Endodermal cell (in vitro differentiated cells): ENCODE results near the gene SLC6A12. TPM values are rescaled to one million over a fixed set of nuclear protein-coding genes. Genes with fewer than 3 reads are reported as not detected.

Experiments
- DNase-seq: peaks from one replicate; pipeline ENCODE4 v3.0.0-alpha.2; 2017
- H3K27ac ChIP-seq: 2 replicates; pipeline ENCODE4 v1.5.1; 2013; ENCODE audit warnings: mild to moderate bottlenecking, low read depth, low read length, moderate library complexity
- H3K27me3 ChIP-seq: 2 replicates; pipeline ENCODE4 v1.6.1; 2013; ENCODE audit warnings: mild to moderate bottlenecking, low read length, moderate library complexity; ENCODE audit not compliant: insufficient read depth, control insufficient read depth, poor library complexity, severe bottlenecking
- H3K36me3 ChIP-seq: 2 replicates; pipeline ENCODE4 v1.7.0; 2013; ENCODE audit warnings: mild to moderate bottlenecking, low read length, moderate library complexity; ENCODE audit not compliant: control insufficient read depth, insufficient read depth
- H3K4me1 ChIP-seq: one replicate; pipeline ENCODE4 v1.7.0; 2013; ENCODE audit warnings: low read length; ENCODE audit not compliant: control insufficient read depth, insufficient read depth
- H3K4me3 ChIP-seq: 2 replicates; pipeline ENCODE4 v1.5.1; 2013; ENCODE audit warnings: mild to moderate bottlenecking, low read length, moderate library complexity
- H3K9ac ChIP-seq: 2 replicates; pipeline ENCODE4 v1.6.1; 2013; ENCODE audit warnings: mild to moderate bottlenecking, low read length, moderate library complexity; ENCODE audit not compliant: poor library complexity, severe bottlenecking; ENCODE audit errors: extremely low read depth
- H3K9me3 ChIP-seq: 2 replicates; pipeline ENCODE4 v1.6.1; 2013; ENCODE audit warnings: mild to moderate bottlenecking, low read length, moderate library complexity; ENCODE audit not compliant: control insufficient read depth
- H3K27ac Mint-ChIP-seq: 2 replicates; pipeline ENCODE4 v1.8.0; 2020; ENCODE audit warnings: mixed read lengths
- H3K27me3 Mint-ChIP-seq: 2 replicates; pipeline ENCODE4 v1.8.0; 2021; ENCODE audit warnings: mild to moderate bottlenecking, mixed read lengths; ENCODE audit not compliant: insufficient read depth
- H3K36me3 Mint-ChIP-seq: 2 replicates; pipeline ENCODE4 v1.8.0; 2020; ENCODE audit warnings: low read depth, mixed read lengths
- H3K4me1 Mint-ChIP-seq: 2 replicates; pipeline ENCODE4 v1.8.0; 2020; ENCODE audit warnings: mixed read lengths
- H3K4me3 Mint-ChIP-seq: 2 replicates; pipeline ENCODE4 v1.8.0; 2020; ENCODE audit warnings: mild to moderate bottlenecking, moderate library complexity, mixed read lengths
- H3K9me3 Mint-ChIP-seq: 2 replicates; pipeline ENCODE4 v1.8.0; 2020; ENCODE audit warnings: mild to moderate bottlenecking, mixed read lengths
- WGBS, 2 experiments: methylation state at CpG; one replicate each; pipeline versions ENCODE4 v1.1.5 to v1.1.7; 2013; ENCODE audit warnings: missing lambda C conversion rate in 2 of 2, mixed read lengths in 1 of 2; ENCODE audit not compliant: insufficient coverage in 1 of 2, insufficient read length in 1 of 2; 5-methylcytosine and 5-hydroxymethylcytosine counted together
- total RNA-seq, 2 donors: library from RNA; stranded (reverse); fragmentation: NEBNext Ultra II Directional in 1 of 2; extraction: Animal tissue kit (Norgen Biotek cat#: 25700) in 1 of 2; gene quantifications; 2 replicates in 1 of 2; 3 replicates in 1 of 2; pipeline ENCODE4 v1.2.1, GENCODE V29; 2021
- TF ChIP-seq, protein P1 (sequence below): fragments of 200-600 bp; sonication (generic); conservative IDR thresholded peaks from 2 replicates; pipeline ENCODE4 v1.5.0; 2021; ENCODE audit warnings: antibody characterized with exemption, mild to moderate bottlenecking

SLC6A12 gene
- total RNA-seq, 2 donors from 2014 or later = 0.58 to 1.3 TPM

DNA sequence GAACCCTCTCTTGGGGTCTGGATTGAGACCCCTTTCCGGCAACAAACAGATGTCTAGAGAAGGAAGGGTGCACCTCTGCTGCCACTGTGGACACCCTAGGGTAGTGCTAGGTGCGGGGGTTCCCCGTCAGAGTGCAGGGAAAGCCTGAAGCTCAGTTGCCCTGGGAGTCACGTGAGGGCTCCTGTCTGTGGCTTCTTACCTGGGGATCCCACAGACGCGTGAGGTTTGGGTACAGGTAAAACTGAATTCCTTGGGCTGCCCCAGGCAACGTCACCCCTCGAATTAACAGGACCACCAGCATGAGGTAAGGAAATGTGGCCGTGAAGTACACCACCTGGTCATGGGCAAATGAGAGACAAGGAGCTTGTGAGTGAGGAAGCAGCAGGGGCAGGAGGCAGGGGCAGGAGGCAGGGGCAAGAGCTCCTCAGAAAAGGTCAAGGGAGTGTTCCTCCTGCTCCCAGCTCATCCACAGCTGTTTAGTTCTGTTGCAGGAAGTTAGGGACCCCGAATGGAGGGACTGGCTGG lies 21.0 kb upstream of the SLC6A12 start:
- peak; percentile 42 for DNase-seq
- no peak overlapping the region for H3K27ac Mint-ChIP-seq
- 90 to 94% methylated on average over 7 to 10 of the region's 10 CpGs for WGBS, 2 experiments
- peaks cover 59% of the 10 kb centered on the region for H3K9me3 Mint-ChIP-seq
- no peak overlapping the region for H3K4me3 ChIP-seq
- no peak overlapping the region for H3K27ac ChIP-seq
- peaks cover 2% of the 10 kb centered on the region for H3K4me1 Mint-ChIP-seq
- no peak overlapping the region for H3K9ac ChIP-seq
- H3K4me1 ChIP-seq = no peaks in the 10 kb centered on the region
- TF ChIP-seq, protein P1, sequence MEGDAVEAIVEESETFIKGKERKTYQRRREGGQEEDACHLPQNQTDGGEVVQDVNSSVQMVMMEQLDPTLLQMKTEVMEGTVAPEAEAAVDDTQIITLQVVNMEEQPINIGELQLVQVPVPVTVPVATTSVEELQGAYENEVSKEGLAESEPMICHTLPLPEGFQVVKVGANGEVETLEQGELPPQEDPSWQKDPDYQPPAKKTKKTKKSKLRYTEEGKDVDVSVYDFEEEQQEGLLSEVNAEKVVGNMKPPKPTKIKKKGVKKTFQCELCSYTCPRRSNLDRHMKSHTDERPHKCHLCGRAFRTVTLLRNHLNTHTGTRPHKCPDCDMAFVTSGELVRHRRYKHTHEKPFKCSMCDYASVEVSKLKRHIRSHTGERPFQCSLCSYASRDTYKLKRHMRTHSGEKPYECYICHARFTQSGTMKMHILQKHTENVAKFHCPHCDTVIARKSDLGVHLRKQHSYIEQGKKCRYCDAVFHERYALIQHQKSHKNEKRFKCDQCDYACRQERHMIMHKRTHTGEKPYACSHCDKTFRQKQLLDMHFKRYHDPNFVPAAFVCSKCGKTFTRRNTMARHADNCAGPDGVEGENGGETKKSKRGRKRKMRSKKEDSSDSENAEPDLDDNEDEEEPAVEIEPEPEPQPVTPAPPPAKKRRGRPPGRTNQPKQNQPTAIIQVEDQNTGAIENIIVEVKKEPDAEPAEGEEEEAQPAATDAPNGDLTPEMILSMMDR = no peak
- no peaks in the 10 kb centered on the region for H3K27me3 ChIP-seq
- H3K36me3 ChIP-seq = no peaks in the 10 kb centered on the region
- H3K9me3 ChIP-seq = peaks cover 21% of the 10 kb centered on the region
- no peak overlapping the region for H3K4me3 Mint-ChIP-seq
- peaks cover 7% of the 10 kb centered on the region for H3K36me3 Mint-ChIP-seq
- peaks cover 13% of the 10 kb centered on the region for H3K27me3 Mint-ChIP-seq

DNA sequence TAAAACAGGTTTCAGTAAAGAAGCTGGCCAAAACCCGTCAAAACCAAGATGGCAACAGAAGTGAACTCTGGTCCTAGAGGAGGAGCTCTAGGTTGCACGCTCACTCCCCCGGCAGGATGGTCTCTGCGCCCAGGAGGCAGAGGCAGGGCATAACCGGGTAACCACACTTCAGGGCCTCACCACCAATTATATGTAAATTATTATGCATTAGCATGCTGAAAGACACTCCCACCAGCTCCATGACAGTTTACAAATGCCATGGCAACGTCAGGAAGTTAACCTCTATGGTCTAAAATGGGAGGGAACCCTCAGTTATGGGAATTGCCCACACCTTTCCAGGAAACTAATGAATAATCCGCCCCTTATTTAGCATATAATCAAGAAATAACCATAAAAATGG lies 20.1 kb upstream of the SLC6A12 start:
- H3K27ac Mint-ChIP-seq = no peak overlapping the region
- H3K27me3 Mint-ChIP-seq = peaks cover 12% of the 10 kb centered on the region
- peaks cover 54% of the 10 kb centered on the region for H3K9me3 Mint-ChIP-seq
- Histone ChIP-seq H3K9me3 (peaks cover 21% of the 10 kb centered on the region), H3K27me3 (no peaks in the 10 kb centered on the region), H3K27ac (no peak overlapping the region), H3K4me3 (no peak overlapping the region), H3K36me3 (no peaks in the 10 kb centered on the region), H3K9ac (no peak overlapping the region), H3K4me1 (no peaks in the 10 kb centered on the region)
- H3K36me3 Mint-ChIP-seq = peaks cover 7% of the 10 kb centered on the region
- WGBS, 2 experiments = 63 to 81% methylated on average over 3 to 7 of the region's 7 CpGs
- no peak for DNase-seq
- H3K4me1 Mint-ChIP-seq = peaks cover 2% of the 10 kb centered on the region
- no peak overlapping the region for H3K4me3 Mint-ChIP-seq
- TF ChIP-seq, protein P1 = no peak

DNA sequence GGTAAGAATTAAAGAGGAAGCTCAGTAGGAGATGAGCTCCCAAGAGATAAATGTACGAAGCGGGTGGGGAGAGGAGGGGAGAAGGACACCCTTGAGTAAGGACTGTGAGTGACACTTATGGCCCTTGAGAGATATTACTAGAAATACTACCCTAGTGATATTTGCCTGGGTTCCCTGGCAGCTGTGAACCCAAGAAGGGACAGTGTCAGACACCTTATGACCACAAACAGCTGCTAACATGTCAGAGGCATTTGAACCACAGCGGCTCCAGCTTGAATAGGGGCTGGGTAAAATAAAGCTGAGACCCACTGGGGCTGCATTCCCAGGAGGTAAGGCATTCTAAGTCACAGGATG lies 19.6 kb upstream of the SLC6A12 start:
- Histone ChIP-seq H3K9ac (no peak overlapping the region), H3K4me1 (no peaks in the 10 kb centered on the region), H3K27ac (no peak overlapping the region), H3K4me3 (no peak overlapping the region), H3K9me3 (peaks cover 21% of the 10 kb centered on the region), H3K36me3 (no peaks in the 10 kb centered on the region), H3K27me3 (no peaks in the 10 kb centered on the region)
- no peak for DNase-seq
- Mint-ChIP-seq H3K4me3 (no peak overlapping the region), H3K27ac (no peak overlapping the region), H3K36me3 (peaks cover 7% of the 10 kb centered on the region), H3K27me3 (peaks cover 16% of the 10 kb centered on the region), H3K4me1 (peaks cover 2% of the 10 kb centered on the region), H3K9me3 (peaks cover 50% of the 10 kb centered on the region)
- WGBS, 2 experiments = 88 to 90% methylated on average over 2 to 3 of the region's 3 CpGs
- TF ChIP-seq, protein P1 = no peak
